Fibroblast of skin of scalp (primary cell): ENCODE data around the gene CHRNA5.

ENCODE experiments used
- DNase-seq: peaks from one replicate; pipeline ENCODE4 v3.0.0-alpha.2; 2013

The CHRNA5 gene

GRCh38 chr15:78640527-78641101, 75.3 kb downstream of the CHRNA5 start:
- DNase-seq = no peak

- DNase-seq = peak; percentile 8
Observed at GRCh38 chr15:78641102-78641748, 75.9 kb downstream of the CHRNA5 start, which contains the start of gene CHRNB4. TSS of gene CHRNB4 (minus strand) at chr15:78641210. CDS start at chr15:78641133, 77 bp downstream.

- no peak for DNase-seq
Observed at GRCh38 chr15:78641749-78642275, 76.5 kb downstream of the CHRNA5 start.

- no peak for DNase-seq
Observed at GRCh38 chr15:78642331-78642730, 77.0 kb downstream of the CHRNA5 start.
